ENCODE measurements around the gene ZNF423.

Gene ZNF423

GRCh38 chr16:49660626-49661025 lies 195.3 kb downstream of the ZNF423 start:
- no peak for DNase-seq

- DNase-seq, result no peak
Measured at GRCh38 chr16:49659356-49659755, 196.6 kb downstream of the ZNF423 start.

GRCh38 chr16:49658531-49658930 lies 197.4 kb downstream of the ZNF423 start:
- no peak for DNase-seq

GRCh38 chr16:49657736-49658465 lies 198.0 kb downstream of the ZNF423 start:
- no peak for DNase-seq

GRCh38 chr16:49654425-49654824 lies 201.5 kb downstream of the ZNF423 start:
- no peak for DNase-seq

- DNase-seq, result no peak
Measured at GRCh38 chr16:49653577-49653976, 202.3 kb downstream of the ZNF423 start.

- DNase-seq, result no peak
Measured at GRCh38 chr16:49653173-49653570, 202.7 kb downstream of the ZNF423 start.

- DNase-seq, result no peak
Measured at GRCh38 chr16:49652456-49653172, 203.3 kb downstream of the ZNF423 start.

GRCh38 chr16:49651996-49652395 lies 203.9 kb downstream of the ZNF423 start:
- no peak for DNase-seq

GRCh38 chr16:49651226-49651625 lies 204.7 kb downstream of the ZNF423 start:
- no peak for DNase-seq

GRCh38 chr16:49650603-49651002 lies 205.3 kb downstream of the ZNF423 start:
- DNase-seq, result no peak

GRCh38 chr16:49649013-49649765 lies 206.7 kb downstream of the ZNF423 start:
- DNase-seq, result no peak

GRCh38 chr16:49647673-49648072 lies 208.2 kb downstream of the ZNF423 start:
- no peak for DNase-seq

- no peak for DNase-seq
Measured at GRCh38 chr16:49645263-49645662, 210.6 kb downstream of the ZNF423 start.

GRCh38 chr16:49644145-49644463 lies 211.8 kb downstream of the ZNF423 start:
- peak; percentile 10 for DNase-seq

GRCh38 chr16:49643429-49644144 lies 212.3 kb downstream of the ZNF423 start:
- no peak for DNase-seq

GRCh38 chr16:49641250-49641649 lies 214.7 kb downstream of the ZNF423 start:
- no peak for DNase-seq

GRCh38 chr16:49640581-49640980 lies 215.3 kb downstream of the ZNF423 start:
- no peak for DNase-seq

- DNase-seq, result no peak
Measured at GRCh38 chr16:49639739-49640431, 216.0 kb downstream of the ZNF423 start.

- DNase-seq, result no peak
Measured at GRCh38 chr16:49638673-49639610, 217.0 kb downstream of the ZNF423 start.

- no peak for DNase-seq
Measured at GRCh38 chr16:49637933-49638672, 217.8 kb downstream of the ZNF423 start.
